SH-SY5Y (cell line): ENCODE measurements around the gene MPZL1.

Experiments
- GATA2 ChIP-seq: IDR thresholded peaks from 2 replicates; pipeline ENCODE4 v1.6.1; 2011; ENCODE audit warnings: mild to moderate bottlenecking, low read depth, low read length
- GATA3 ChIP-seq: IDR thresholded peaks from 2 replicates; pipeline ENCODE4 v1.6.1; 2011; ENCODE audit warnings: low read depth, mild to moderate bottlenecking, low read length, moderate library complexity

DNA sequence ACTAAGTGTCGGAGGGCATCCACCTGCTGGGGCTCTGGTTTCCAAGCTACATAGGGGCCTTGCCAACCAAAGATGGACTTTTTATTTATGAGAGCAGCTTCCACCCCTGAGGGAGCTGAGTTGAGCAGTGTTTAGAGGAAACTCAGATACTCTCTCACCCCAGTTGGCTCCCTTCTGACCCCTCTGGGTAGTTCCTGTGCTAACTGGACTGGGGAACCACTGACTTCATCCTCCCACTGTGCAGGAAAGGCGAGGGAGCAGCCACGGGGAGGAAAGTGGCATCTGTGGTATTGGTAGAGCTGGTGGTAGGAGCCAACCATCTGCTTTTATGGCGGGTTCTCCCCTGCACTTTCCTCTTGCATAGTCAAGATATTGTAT lies 70.4 kb downstream of the MPZL1 start:
- TF ChIP-seq GATA2 (no peak), GATA3 (no peak)
